CD14-positive monocyte (primary cell): Measurements from ENCODE around the gene DNAJC1. TPM values are rescaled to one million over a fixed set of nuclear protein-coding genes. Genes with fewer than 3 reads are reported as not detected.

Experiments
- DNase-seq, 3 donors: peaks; one replicate each; pipeline ENCODE4 v3.0.0-alpha.2; 2011 to 2022
- H2AFZ ChIP-seq: 2 replicates; pipeline ENCODE4 v1.6.0; 2012; ENCODE audit warnings: mild to moderate bottlenecking, low read depth, low read length, inconsistent platforms; ENCODE audit not compliant: insufficient read depth, poor library complexity, severe bottlenecking
- H3K27ac ChIP-seq, 2 donors: 1 replicate in 1 of 2; 2 replicates in 1 of 2; pipeline ENCODE4 v1.5.1; 2012 to 2013; ENCODE audit warnings: low read length in 2 of 2, control low read depth in 1 of 2, inconsistent platforms in 1 of 2, low read depth in 1 of 2, mild to moderate bottlenecking in 1 of 2
- H3K27me3 ChIP-seq, 2 donors: one replicate each; pipeline versions ENCODE4 v1.6.0 to v1.6.1; 2011 to 2013; ENCODE audit warnings: low read length in 2 of 2; ENCODE audit not compliant: control insufficient read depth in 2 of 2, insufficient read depth in 2 of 2
- H3K36me3 ChIP-seq, 2 donors: replicated peaks in 1 of 2; 1 replicate in 1 of 2; 2 replicates in 1 of 2; pipeline versions ENCODE4 v1.5.1 to v1.6.1; 2012 to 2013; ENCODE audit warnings: low read length in 2 of 2, control low read depth in 1 of 2, inconsistent platforms in 1 of 2, mild to moderate bottlenecking in 1 of 2; ENCODE audit not compliant: insufficient read depth in 2 of 2, control insufficient read depth in 1 of 2
- H3K4me1 ChIP-seq, 2 donors: 1 replicate in 1 of 2; 2 replicates in 1 of 2; pipeline versions ENCODE4 v1.5.1 to v1.6.1; 2012 to 2013; ENCODE audit warnings: low read length in 2 of 2, control low read depth in 1 of 2, inconsistent platforms in 1 of 2, mild to moderate bottlenecking in 1 of 2, moderate library complexity in 1 of 2; ENCODE audit not compliant: insufficient read depth in 2 of 2, control insufficient read depth in 1 of 2
- H3K4me2 ChIP-seq: replicated peaks from 2 replicates; pipeline ENCODE3; 2012; ENCODE audit warnings: low read length, moderate library complexity, mild to moderate bottlenecking; ENCODE audit not compliant: poor library complexity, severe bottlenecking; ENCODE audit errors: extremely low read depth
- H3K4me3 ChIP-seq, 3 experiments: fragments of 200-600 bp in 1 of 3; sonication (generic) in 1 of 3; replicated peaks in 1 of 3; 1 replicate in 2 of 3; 2 replicates in 1 of 3; pipeline ENCODE4 v1.5.1; 2011 to 2013; ENCODE audit warnings: low read length in 3 of 3, mild to moderate bottlenecking in 3 of 3, control low read depth in 2 of 3, low read depth in 2 of 3, inconsistent platforms in 1 of 3, moderate library complexity in 1 of 3
- H3K79me2 ChIP-seq: 2 replicates; pipeline ENCODE4 v1.6.0; 2012; ENCODE audit warnings: mild to moderate bottlenecking, control low read depth, inconsistent platforms, low read length, moderate library complexity; ENCODE audit not compliant: insufficient read depth
- H3K9ac ChIP-seq: 2 replicates; pipeline ENCODE4 v1.6.0; 2017; ENCODE audit warnings: low read length, mild to moderate bottlenecking; ENCODE audit not compliant: insufficient read depth, poor library complexity, severe bottlenecking
- H3K9me3 ChIP-seq, 2 donors: replicated peaks in 1 of 2; 1 replicate in 1 of 2; 2 replicates in 1 of 2; pipeline versions ENCODE4 v1.5.1 to v1.6.1; 2012 to 2013; ENCODE audit warnings: low read length in 2 of 2, control low read depth in 1 of 2; ENCODE audit not compliant: control insufficient read depth in 1 of 2, insufficient read depth in 1 of 2
- H4K20me1 ChIP-seq: 2 replicates; pipeline ENCODE4 v1.6.0; 2012; ENCODE audit warnings: mild to moderate bottlenecking, low read length, control low read depth, moderate library complexity; ENCODE audit not compliant: insufficient read depth
- H3K27ac Mint-ChIP-seq, 7 donors: one replicate each; pipeline ENCODE4 v1.8.0; 2020; ENCODE audit warnings: mild to moderate bottlenecking in 7 of 7, mixed read lengths in 7 of 7, moderate library complexity in 6 of 7, inconsistent platforms in 2 of 7
- H3K27me3 Mint-ChIP-seq, 3 donors: one replicate each; pipeline ENCODE4 v1.8.0; 2021 to 2022; ENCODE audit warnings: low read depth in 3 of 3, mild to moderate bottlenecking in 3 of 3, mixed read lengths in 3 of 3, moderate library complexity in 3 of 3, inconsistent platforms in 1 of 3
- H3K36me3 Mint-ChIP-seq, 2 donors: one replicate each; pipeline ENCODE4 v1.8.0; 2020; ENCODE audit warnings: mixed read lengths in 2 of 2, inconsistent platforms in 1 of 2, mild to moderate bottlenecking in 1 of 2
- H3K4me1 Mint-ChIP-seq: one replicate; pipeline ENCODE4 v1.8.0; 2020; ENCODE audit warnings: mild to moderate bottlenecking, mixed read lengths
- H3K4me3 Mint-ChIP-seq, 2 donors: one replicate each; pipeline ENCODE4 v1.8.0; 2020; ENCODE audit warnings: mild to moderate bottlenecking in 2 of 2, mixed read lengths in 2 of 2, moderate library complexity in 1 of 2
- H3K9me3 Mint-ChIP-seq, 7 donors: one replicate each; pipeline ENCODE4 v1.8.0; 2020 to 2022; ENCODE audit warnings: mixed read lengths in 7 of 7, mild to moderate bottlenecking in 6 of 7, moderate library complexity in 6 of 7, inconsistent platforms in 2 of 7
- WGBS: methylation state at CpG from one replicate; pipeline ENCODE4 v1.1.5; 2013; ENCODE audit warnings: missing lambda C conversion rate; ENCODE audit not compliant: insufficient coverage; 5-methylcytosine and 5-hydroxymethylcytosine counted together
- intact Hi-C, 2 donors: fragments of 100-400 bp; cut with micrococcal nuclease; formaldehyde crosslinking; loops; one replicate each; pipeline versions ENCODE4 v1.15.0 to v1.15.1; 2023
- polyA plus RNA-seq, 3 donors: library from polyadenylated mRNA; depleted of rRNA in 1 of 3; unstranded in 2 of 3; stranded (reverse) in 1 of 3; fragments of 300-500 nt in 2 of 3; fragments of >200 nt in 1 of 3; fragmentation: Illumina TruSeq in 2 of 3; gene quantifications; 1 replicate in 2 of 3; 2 replicates in 1 of 3; pipeline ENCODE4 v1.2.3, GENCODE V29; 2012 to 2021
- TF ChIP-seq, protein P1 (sequence below): fragments of 200-600 bp; IDR thresholded peaks from one replicate; pipeline ENCODE4 v1.8.0; 2022; ENCODE audit warnings: antibody characterized with exemption, mild to moderate bottlenecking

DNAJC1 gene
- polyA plus RNA-seq, 3 donors = 11.4 to 12.9 (median 12.5) TPM

DNA sequence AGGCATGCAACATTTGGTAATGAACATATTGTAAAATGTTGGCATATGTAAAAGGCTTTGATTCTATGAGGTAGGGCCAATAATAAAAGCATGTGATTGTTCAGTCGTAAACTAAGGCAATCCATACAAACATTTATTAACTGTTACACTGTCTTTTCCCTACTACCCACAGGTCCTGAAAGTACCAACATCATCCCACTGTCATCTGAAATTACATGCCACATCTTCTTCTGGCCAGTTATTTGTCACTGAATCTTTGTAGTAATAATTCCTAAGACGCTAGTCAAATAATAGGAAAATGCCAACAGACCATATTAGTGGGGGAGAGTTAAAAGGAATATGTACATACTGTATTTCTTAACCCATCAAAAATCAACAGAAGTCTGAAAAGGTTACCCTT lies 27.2 kb downstream of the DNAJC1 start:
- Mint-ChIP-seq H3K27ac (no peak overlapping the region), H3K36me3 (no peaks in the 10 kb centered on the region), H3K4me3 (no peak overlapping the region), H3K27me3 (no peaks in the 10 kb centered on the region), H3K9me3 (no peaks in the 10 kb centered on the region), H3K4me1 (peaks cover 4% of the 10 kb centered on the region)
- H3K9me3 ChIP-seq = no peaks in the 10 kb centered on the region
- DNase-seq = no peak
- no peak overlapping the region for H3K27ac ChIP-seq
- no peaks in the 10 kb centered on the region for H3K27me3 ChIP-seq
- H3K79me2 ChIP-seq = peaks cover 13% of the 10 kb centered on the region
- intact Hi-C loops = no loop called here
- H2AFZ ChIP-seq = no peak overlapping the region
- H3K36me3 ChIP-seq = no peaks in the 10 kb centered on the region
- H3K9ac ChIP-seq = no peak overlapping the region
- H3K4me3 ChIP-seq = no peak overlapping the region
- no peaks in the 10 kb centered on the region for H4K20me1 ChIP-seq
- no peaks in the 10 kb centered on the region for H3K4me1 ChIP-seq
- no CpG with 5 or more reads among the region's 2 CpGs for WGBS
- TF ChIP-seq, protein P1, sequence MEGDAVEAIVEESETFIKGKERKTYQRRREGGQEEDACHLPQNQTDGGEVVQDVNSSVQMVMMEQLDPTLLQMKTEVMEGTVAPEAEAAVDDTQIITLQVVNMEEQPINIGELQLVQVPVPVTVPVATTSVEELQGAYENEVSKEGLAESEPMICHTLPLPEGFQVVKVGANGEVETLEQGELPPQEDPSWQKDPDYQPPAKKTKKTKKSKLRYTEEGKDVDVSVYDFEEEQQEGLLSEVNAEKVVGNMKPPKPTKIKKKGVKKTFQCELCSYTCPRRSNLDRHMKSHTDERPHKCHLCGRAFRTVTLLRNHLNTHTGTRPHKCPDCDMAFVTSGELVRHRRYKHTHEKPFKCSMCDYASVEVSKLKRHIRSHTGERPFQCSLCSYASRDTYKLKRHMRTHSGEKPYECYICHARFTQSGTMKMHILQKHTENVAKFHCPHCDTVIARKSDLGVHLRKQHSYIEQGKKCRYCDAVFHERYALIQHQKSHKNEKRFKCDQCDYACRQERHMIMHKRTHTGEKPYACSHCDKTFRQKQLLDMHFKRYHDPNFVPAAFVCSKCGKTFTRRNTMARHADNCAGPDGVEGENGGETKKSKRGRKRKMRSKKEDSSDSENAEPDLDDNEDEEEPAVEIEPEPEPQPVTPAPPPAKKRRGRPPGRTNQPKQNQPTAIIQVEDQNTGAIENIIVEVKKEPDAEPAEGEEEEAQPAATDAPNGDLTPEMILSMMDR = no peak
- H3K4me2 ChIP-seq = no peak overlapping the region

DNA sequence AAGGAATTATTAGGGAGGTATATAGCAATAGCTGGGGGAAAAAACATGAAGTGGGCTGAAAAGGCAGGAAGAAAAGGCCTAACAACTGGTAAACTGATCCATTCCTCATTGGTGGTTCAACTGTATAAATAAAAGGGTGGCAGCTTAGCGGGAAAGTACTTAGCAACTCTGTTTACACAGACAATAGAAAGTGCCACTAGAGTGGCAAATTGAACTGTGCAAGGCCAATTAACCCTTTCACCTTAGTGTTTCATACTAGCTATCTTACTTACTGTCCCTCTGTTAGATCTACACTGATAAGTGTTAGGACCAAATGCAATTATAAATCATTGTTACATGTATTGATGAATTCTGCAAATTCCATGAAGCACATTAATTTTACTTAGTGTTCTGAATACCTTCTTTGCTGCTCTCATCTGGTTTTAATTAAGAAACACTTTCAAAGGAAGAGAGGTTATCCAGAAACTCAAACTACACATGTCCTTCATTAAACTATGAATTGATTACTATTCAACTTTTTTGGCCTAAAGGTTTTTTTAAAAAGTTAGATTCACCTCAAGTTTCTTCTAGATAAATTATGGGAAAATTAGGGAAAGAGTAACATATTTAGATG lies 28.0 kb downstream of the DNAJC1 start:
- Histone ChIP-seq H3K4me3 (no peak overlapping the region), H4K20me1 (no peaks in the 10 kb centered on the region), H3K4me2 (no peak overlapping the region), H3K27me3 (no peaks in the 10 kb centered on the region), H3K9me3 (no peaks in the 10 kb centered on the region), H3K79me2 (peaks cover 15% of the 10 kb centered on the region), H3K27ac (no peak overlapping the region), H3K36me3 (no peaks in the 10 kb centered on the region), H3K4me1 (no peaks in the 10 kb centered on the region), H3K9ac (no peak overlapping the region), H2AFZ (no peak overlapping the region)
- H3K27ac Mint-ChIP-seq = no peak overlapping the region
- H3K4me1 Mint-ChIP-seq = peaks cover 4% of the 10 kb centered on the region
- H3K4me3 Mint-ChIP-seq = no peak overlapping the region
- H3K27me3 Mint-ChIP-seq = no peaks in the 10 kb centered on the region
- no peak for DNase-seq
- no peaks in the 10 kb centered on the region for H3K9me3 Mint-ChIP-seq
- no peaks in the 10 kb centered on the region for H3K36me3 Mint-ChIP-seq
- TF ChIP-seq, protein P1 = no peak
- intact Hi-C loops = no loop called here
- 100% methylated on average over 1 of the region's 1 CpG for whole genome bisulfite sequencing
